ENCODE measurements around the gene CMYA5. TPM values are rescaled to one million over a fixed set of nuclear protein-coding genes. Genes with fewer than 3 reads are reported as not detected.

The CMYA5 gene
- total RNA-seq, 2 experiments from 2014 or later = 0.13 to 0.21 TPM

- TF ChIP-seq, protein P1, sequence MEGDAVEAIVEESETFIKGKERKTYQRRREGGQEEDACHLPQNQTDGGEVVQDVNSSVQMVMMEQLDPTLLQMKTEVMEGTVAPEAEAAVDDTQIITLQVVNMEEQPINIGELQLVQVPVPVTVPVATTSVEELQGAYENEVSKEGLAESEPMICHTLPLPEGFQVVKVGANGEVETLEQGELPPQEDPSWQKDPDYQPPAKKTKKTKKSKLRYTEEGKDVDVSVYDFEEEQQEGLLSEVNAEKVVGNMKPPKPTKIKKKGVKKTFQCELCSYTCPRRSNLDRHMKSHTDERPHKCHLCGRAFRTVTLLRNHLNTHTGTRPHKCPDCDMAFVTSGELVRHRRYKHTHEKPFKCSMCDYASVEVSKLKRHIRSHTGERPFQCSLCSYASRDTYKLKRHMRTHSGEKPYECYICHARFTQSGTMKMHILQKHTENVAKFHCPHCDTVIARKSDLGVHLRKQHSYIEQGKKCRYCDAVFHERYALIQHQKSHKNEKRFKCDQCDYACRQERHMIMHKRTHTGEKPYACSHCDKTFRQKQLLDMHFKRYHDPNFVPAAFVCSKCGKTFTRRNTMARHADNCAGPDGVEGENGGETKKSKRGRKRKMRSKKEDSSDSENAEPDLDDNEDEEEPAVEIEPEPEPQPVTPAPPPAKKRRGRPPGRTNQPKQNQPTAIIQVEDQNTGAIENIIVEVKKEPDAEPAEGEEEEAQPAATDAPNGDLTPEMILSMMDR (conservative IDR thresholded peaks at IDR 0.05; ENCODE audit: low read length) = no peak
- no peak for TF ChIP-seq EZH2phosphoT487 (IDR thresholded peaks at IDR 0.05; ENCODE audit: borderline replicate concordance, low read depth, low read length)
- Histone ChIP-seq H3K9me3 (ENCODE audit: low read length) (no peaks in the 10 kb centered on the region), H2AFZ (ENCODE audit: low read length) (no peak overlapping the region), H3K4me1 (ENCODE audit: insufficient read depth, low read length, poor library complexity, severe bottlenecking) (no peaks in the 10 kb centered on the region), H3K36me3 (ENCODE audit: insufficient read depth, low read length) (no peaks in the 10 kb centered on the region), H3K79me2 (ENCODE audit: insufficient read depth, low read depth, low read length) (no peaks in the 10 kb centered on the region), H3K4me3 (ENCODE audit: low read depth, low read length, poor library complexity, severe bottlenecking) (no peak overlapping the region), H3K4me2 (ENCODE audit: low read length) (no peak overlapping the region), H3K9me2 (ENCODE audit: insufficient read depth, low read length) (no peaks in the 10 kb centered on the region), H4K20me1 (ENCODE audit: insufficient read depth, low read length) (no peaks in the 10 kb centered on the region), H3K27ac (ENCODE audit: low read depth, low read length, poor library complexity, severe bottlenecking) (no peak overlapping the region)
- ChIA-PET CTCF (ENCODE audit: unreplicated experiment) (interaction anchor here (1.1 kb wide), 1 partner anchor 12 kb away, joined by 3 read pairs; no protein-coding TSS in a partner anchor), POLR2A (interaction anchor here (0.7 to 1.2 kb wide), 2 partner anchors 71 to 77 kb away, joined by 3 to 4 read pairs; no protein-coding TSS in a partner anchor)
- intact Hi-C loops (cut with micrococcal nuclease; ENCODE audit: unreplicated experiment) = no loop called here
- no peak for DNase-seq (ENCODE audit: low spot score)
- no TSS peak for BruUV-seq (replicated peaks)
Observed at GRCh38 chr5:79694183-79694582, 4.5 kb downstream of the CMYA5 start.

DNA sequence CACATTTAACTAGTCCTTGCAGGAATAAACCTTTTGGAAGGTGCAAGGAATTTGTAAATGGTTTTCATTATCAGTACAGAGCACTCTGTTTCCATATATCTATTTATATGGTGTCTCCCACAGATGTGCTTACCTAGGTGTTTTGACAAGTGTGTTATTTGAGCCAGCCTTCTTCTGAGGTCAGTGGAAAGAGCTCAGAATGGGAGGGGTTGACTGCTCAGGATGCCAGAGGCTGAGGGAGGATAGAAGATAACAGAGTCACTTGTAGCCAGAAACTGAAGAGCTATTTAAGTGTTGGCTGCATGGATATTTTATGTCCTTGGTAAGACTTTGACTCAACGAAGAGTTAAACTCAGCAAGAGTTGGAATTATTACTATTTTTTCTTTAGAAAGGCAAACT, 5.0 kb downstream of the CMYA5 start:
- Histone ChIP-seq H3K4me1 (ENCODE audit: insufficient read depth, low read length, poor library complexity, severe bottlenecking) (no peaks in the 10 kb centered on the region), H3K27ac (ENCODE audit: low read depth, low read length, poor library complexity, severe bottlenecking) (no peak overlapping the region), H3K9me3 (ENCODE audit: low read length) (no peaks in the 10 kb centered on the region), H3K4me3 (ENCODE audit: low read depth, low read length, poor library complexity, severe bottlenecking) (no peak overlapping the region), H3K79me2 (ENCODE audit: insufficient read depth, low read depth, low read length) (no peaks in the 10 kb centered on the region), H2AFZ (ENCODE audit: low read length) (no peak overlapping the region), H3K4me2 (ENCODE audit: low read length) (no peak overlapping the region), H3K9me2 (ENCODE audit: insufficient read depth, low read length) (no peaks in the 10 kb centered on the region), H3K36me3 (ENCODE audit: insufficient read depth, low read length) (no peaks in the 10 kb centered on the region), H4K20me1 (ENCODE audit: insufficient read depth, low read length) (no peaks in the 10 kb centered on the region)
- no TSS peak for BruUV-seq (replicated peaks)
- TF ChIP-seq, protein P1 (conservative IDR thresholded peaks at IDR 0.05; ENCODE audit: low read length) = no peak
- no peak for TF ChIP-seq EZH2phosphoT487 (IDR thresholded peaks at IDR 0.05; ENCODE audit: borderline replicate concordance, low read depth, low read length)
- ChIA-PET POLR2A (interaction anchor here (0.7 to 1.2 kb wide), 2 partner anchors 71 to 77 kb away, joined by 3 to 4 read pairs; no protein-coding TSS in a partner anchor), CTCF (ENCODE audit: unreplicated experiment) (no interaction called here)
- intact Hi-C loops (cut with micrococcal nuclease; ENCODE audit: unreplicated experiment) = no loop called here
- DNase-seq (ENCODE audit: low spot score) = no peak

DNA sequence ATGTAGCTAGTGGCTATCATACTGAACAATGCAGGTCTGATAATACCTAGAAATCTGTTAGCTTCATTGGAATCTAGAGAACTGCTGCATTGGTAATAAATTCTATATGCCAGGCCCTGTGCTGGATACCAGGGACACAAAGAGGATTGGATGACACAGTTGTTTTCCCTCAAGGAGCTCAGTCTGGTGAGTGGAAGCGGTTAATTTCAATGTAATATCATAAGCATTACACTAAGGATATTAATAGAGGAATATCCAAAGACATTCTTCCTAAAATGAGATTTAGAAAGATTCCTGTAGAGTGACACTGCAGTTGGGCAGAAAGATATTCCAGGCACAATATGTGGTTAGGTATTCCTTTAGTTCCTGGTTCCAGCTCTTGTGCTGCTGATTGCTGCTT, 5.9 kb downstream of the CMYA5 start:
- CTCF ChIA-PET (ENCODE audit: unreplicated experiment) = no interaction called here
- no peak for TF ChIP-seq EZH2phosphoT487 (IDR thresholded peaks at IDR 0.05; ENCODE audit: borderline replicate concordance, low read depth, low read length)
- TF ChIP-seq, protein P1 (conservative IDR thresholded peaks at IDR 0.05; ENCODE audit: low read length) = no peak

More for the DNA sequence above, 5.9 kb downstream of the CMYA5 start:
- Histone ChIP-seq H3K4me3 (ENCODE audit: low read depth, low read length, poor library complexity, severe bottlenecking) (no peak overlapping the region), H3K4me1 (ENCODE audit: insufficient read depth, low read length, poor library complexity, severe bottlenecking) (no peaks in the 10 kb centered on the region), H3K9me3 (ENCODE audit: low read length) (no peaks in the 10 kb centered on the region), H3K36me3 (ENCODE audit: insufficient read depth, low read length) (no peaks in the 10 kb centered on the region), H4K20me1 (ENCODE audit: insufficient read depth, low read length) (no peaks in the 10 kb centered on the region), H3K4me2 (ENCODE audit: low read length) (no peak overlapping the region), H3K79me2 (ENCODE audit: insufficient read depth, low read depth, low read length) (no peaks in the 10 kb centered on the region), H2AFZ (ENCODE audit: low read length) (no peak overlapping the region), H3K9me2 (ENCODE audit: insufficient read depth, low read length) (no peaks in the 10 kb centered on the region), H3K27ac (ENCODE audit: low read depth, low read length, poor library complexity, severe bottlenecking) (no peak overlapping the region)
- intact Hi-C loops (cut with micrococcal nuclease; ENCODE audit: unreplicated experiment) = no loop called here
- POLR2A ChIA-PET = interaction anchor here (1.2 kb wide), 1 partner anchor 72 kb away, joined by 4 read pairs; no protein-coding TSS in a partner anchor
- no TSS peak for BruUV-seq (replicated peaks)
- DNase-seq (ENCODE audit: low spot score) = no peak
